Heart left ventricle (tissue), 16 donors: ENCODE data around the gene CDH10. TPM values are rescaled to one million over a fixed set of nuclear protein-coding genes. Genes with fewer than 3 reads are reported as not detected.

ENCODE experiments used
- ATAC-seq, 4 donors: fragments of 200-7000 bp; cut with Tn5 transposase; one replicate each; pipeline ENCODE4 v1.9.1; 2020 to 2022; ENCODE audit warnings: moderate library complexity in 4 of 4, mild to moderate bottlenecking in 3 of 4, moderate number of reproducible peaks in 1 of 4
- DNase-seq, 5 donors: peaks; one replicate each; pipeline ENCODE4 v3.0.0-alpha.2; 2020
- H3K27ac ChIP-seq, 12 donors: fragments of 200-600 bp; sonication (generic) in 4 of 12; one replicate each; pipeline versions ENCODE4 v1.5.0 to v1.8.0; 2016 to 2022; ENCODE audit warnings: mild to moderate bottlenecking in 2 of 12
- H3K27me3 ChIP-seq, 9 donors: fragments of 200-600 bp; sonication (generic) in 2 of 9; one replicate each; pipeline versions ENCODE4 v1.5.1 to v1.8.0; 2016 to 2022; ENCODE audit warnings: mild to moderate bottlenecking in 3 of 9
- H3K36me3 ChIP-seq, 9 donors: fragments of 200-600 bp; sonication (generic) in 2 of 9; one replicate each; pipeline versions ENCODE4 v1.5.0 to v1.8.0; 2018 to 2022; ENCODE audit warnings: mild to moderate bottlenecking in 2 of 9
- H3K4me1 ChIP-seq, 12 donors: fragments of 200-600 bp; sonication (generic) in 4 of 12; one replicate each; pipeline versions ENCODE4 v1.5.0 to v1.8.0; 2016 to 2022; ENCODE audit warnings: mild to moderate bottlenecking in 3 of 12
- H3K4me3 ChIP-seq, 12 donors: fragments of 200-600 bp; sonication (generic) in 4 of 12; one replicate each; pipeline versions ENCODE4 v1.5.0 to v1.8.0; 2017 to 2022; ENCODE audit warnings: mild to moderate bottlenecking in 9 of 12, moderate library complexity in 4 of 12
- H3K9me3 ChIP-seq, 12 donors: fragments of 200-600 bp; sonication (generic) in 4 of 12; one replicate each; pipeline versions ENCODE4 v1.5.0 to v1.8.0; 2016 to 2022; ENCODE audit warnings: mild to moderate bottlenecking in 1 of 12
- POLR2A ChIP-seq, 2 donors: fragments of 450-650 bp; IDR thresholded peaks; one replicate each; pipeline ENCODE4 v1.6.1; 2017; ENCODE audit warnings: antibody characterized with exemption in 2 of 2, mild to moderate bottlenecking in 2 of 2, moderate library complexity in 2 of 2
- WGBS, 4 donors: extraction: QIAGEN DNeasy Blood & Tissue Kit in 2 of 4; methylation state at CpG; one replicate each; pipeline versions ENCODE4 v1.1.5 to v1.1.7; 2013 to 2018; 5-methylcytosine and 5-hydroxymethylcytosine counted together
- intact Hi-C, 10 donors: fragments of 100-400 bp; cut with DNase I; formaldehyde crosslinking; loops; one replicate each; pipeline versions ENCODE4 v1.11.1 to v1.14.2; 2022
- polyA plus RNA-seq, 2 donors: library from polyadenylated mRNA; stranded (reverse); fragments of 200-250 nt; gene quantifications; one replicate each; pipeline ENCODE4 v1.2.3, GENCODE V29; 2013
- total RNA-seq, 9 donors: library from RNA; depleted of rRNA in 2 of 9; stranded (reverse); fragments of >200 nt in 2 of 9; fragmentation: NEBNext Ultra II Directional in 3 of 9; extraction: Animal tissue kit (Norgen Biotek cat#: 25700) in 3 of 9; gene quantifications; one replicate each; pipeline versions ENCODE4 v1.1.0 to v1.2.4, GENCODE V29; 2016 to 2023
- TF ChIP-seq, protein P1 (sequence below), 12 donors: fragments of 200-600 bp; sonication (generic) in 4 of 12; IDR thresholded peaks; one replicate each; pipeline versions ENCODE4 v1.5.0 to v1.8.0; 2018 to 2022; ENCODE audit warnings: antibody characterized with exemption in 12 of 12, mild to moderate bottlenecking in 5 of 12
- donor health status: ischemic (EF 13 %, LVEDD 7.1; RV severe dilation, severe dysfunction).
- donor health status: healthy with polysubstance abuse.
- donor health status: DM: no; HTN: yes; CAD: no.
- donor health status: DM: no; HTN: no; CAD: no.
- donor health status: ischemic (EF 25% LVEDD 6.9; RV normal size, moderate dysfunction).
- donor health status: ischemic (EF 25% LVEDD 5.7; RV mildly dilated, moderate dysfunction).
- donor health status: healthy.
- donor health status: DM: yes; HTN: yes; CAD: no.
- donor health status: ischemic (EF 35%, LVEDD 5.7; RV mildly dilated, moderate dysfunction).
- donor health status: nonischemic (EF 11% LVEDD 7.7; RV severe dilation, severe dysfunction).
- donor health status: DM: yes; HTN: yes; CAD: no.
- donor health status: PGD.
- donor health status: ischemic (EF 29% LVEDD 5.4; RV normal size, mild dysfunction).
- donor health status: nonischemic (EF 23%, LVEDD 6.1; RV moderate dilation, normal function).

Gene CDH10
- total and polyA plus RNA-seq, 11 donors = 0.25 TPM; not detected in 10

GRCh38 chr5:24497145-24497544, 147.6 kb downstream of the CDH10 start:
- TF ChIP-seq, protein P1, sequence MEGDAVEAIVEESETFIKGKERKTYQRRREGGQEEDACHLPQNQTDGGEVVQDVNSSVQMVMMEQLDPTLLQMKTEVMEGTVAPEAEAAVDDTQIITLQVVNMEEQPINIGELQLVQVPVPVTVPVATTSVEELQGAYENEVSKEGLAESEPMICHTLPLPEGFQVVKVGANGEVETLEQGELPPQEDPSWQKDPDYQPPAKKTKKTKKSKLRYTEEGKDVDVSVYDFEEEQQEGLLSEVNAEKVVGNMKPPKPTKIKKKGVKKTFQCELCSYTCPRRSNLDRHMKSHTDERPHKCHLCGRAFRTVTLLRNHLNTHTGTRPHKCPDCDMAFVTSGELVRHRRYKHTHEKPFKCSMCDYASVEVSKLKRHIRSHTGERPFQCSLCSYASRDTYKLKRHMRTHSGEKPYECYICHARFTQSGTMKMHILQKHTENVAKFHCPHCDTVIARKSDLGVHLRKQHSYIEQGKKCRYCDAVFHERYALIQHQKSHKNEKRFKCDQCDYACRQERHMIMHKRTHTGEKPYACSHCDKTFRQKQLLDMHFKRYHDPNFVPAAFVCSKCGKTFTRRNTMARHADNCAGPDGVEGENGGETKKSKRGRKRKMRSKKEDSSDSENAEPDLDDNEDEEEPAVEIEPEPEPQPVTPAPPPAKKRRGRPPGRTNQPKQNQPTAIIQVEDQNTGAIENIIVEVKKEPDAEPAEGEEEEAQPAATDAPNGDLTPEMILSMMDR (IDR thresholded peaks at IDR 0.05) = no peak
- no peak for TF ChIP-seq POLR2A (IDR thresholded peaks at IDR 0.05)
- Histone ChIP-seq H3K9me3 (no peaks in the 10 kb centered on the region), H3K27ac (no peak overlapping the region), H3K4me1 (no peaks in the 10 kb centered on the region), H3K27me3 (no peaks in the 10 kb centered on the region), H3K4me3 (no peak overlapping the region), H3K36me3 (no peaks in the 10 kb centered on the region)
- DNase-seq = no peak
- intact Hi-C loops = no loop called here
- no peak for ATAC-seq
- WGBS, 4 donors = 34 to 45% (median 42%) methylated on average over 3 of the region's 3 CpGs

GRCh38 chr5:24496268-24496667, 148.5 kb downstream of the CDH10 start:
- intact Hi-C loops = no loop called here
- Histone ChIP-seq H3K36me3 (no peaks in the 10 kb centered on the region), H3K27me3 (no peaks in the 10 kb centered on the region), H3K27ac (no peak overlapping the region), H3K4me1 (no peaks in the 10 kb centered on the region), H3K4me3 (no peak overlapping the region), H3K9me3 (no peaks in the 10 kb centered on the region)
- 52 to 59% (median 57%) methylated on average over 2 of the region's 2 CpGs for WGBS, 4 donors
- TF ChIP-seq, protein P1 (IDR thresholded peaks at IDR 0.05) = no peak
- TF ChIP-seq POLR2A (IDR thresholded peaks at IDR 0.05) = no peak
- DNase-seq (no peak), ATAC-seq (no peak)

GRCh38 chr5:24492229-24492628, 152.5 kb downstream of the CDH10 start:
- TF ChIP-seq, protein P1 (IDR thresholded peaks at IDR 0.05) = no peak
- TF ChIP-seq POLR2A (IDR thresholded peaks at IDR 0.05) = no peak
- Histone ChIP-seq H3K4me3 (no peak overlapping the region), H3K9me3 (no peaks in the 10 kb centered on the region), H3K4me1 (no peaks in the 10 kb centered on the region), H3K36me3 (no peaks in the 10 kb centered on the region), H3K27me3 (no peaks in the 10 kb centered on the region), H3K27ac (no peak overlapping the region)
- 80 to 83% (median 80%) methylated on average over 3 of the region's 3 CpGs for WGBS, 4 donors
- ATAC-seq (no peak), DNase-seq (no peak)
- intact Hi-C loops = no loop called here

- no peak for DNase-seq
- H3K9me3 ChIP-seq = no peaks in the 10 kb centered on the region
- 70 to 77% (median 76%) methylated on average over 3 of the region's 3 CpGs for WGBS, 4 donors
These were observed 153.3 kb downstream of the CDH10 start for GRCh38 chr5:24491490-24491889.

More at GRCh38 chr5:24491490-24491889, 153.3 kb downstream of the CDH10 start:
- intact Hi-C loops = no loop called here
- Histone ChIP-seq H3K4me3 (no peak overlapping the region), H3K4me1 (no peaks in the 10 kb centered on the region), H3K27ac (no peak overlapping the region), H3K36me3 (no peaks in the 10 kb centered on the region), H3K27me3 (no peaks in the 10 kb centered on the region)
- TF ChIP-seq POLR2A (IDR thresholded peaks at IDR 0.05) = no peak
- TF ChIP-seq, protein P1 (IDR thresholded peaks at IDR 0.05) = no peak
- ATAC-seq = no peak
